Psoas muscle (tissue), 8 donors: ENCODE results near the gene ABCC8. TPM values are rescaled to one million over a fixed set of nuclear protein-coding genes. Genes with fewer than 3 reads are reported as not detected.

ENCODE experiments used
- ATAC-seq, 4 donors: fragments of 200-7000 bp; cut with Tn5 transposase; one replicate each; pipeline ENCODE4 v1.9.1; 2020; ENCODE audit warnings: moderate library complexity in 3 of 4, mild to moderate bottlenecking in 2 of 4
- DNase-seq, 2 donors: peaks; one replicate each; pipeline ENCODE4 v3.0.0-alpha.2; 2020
- H3K27ac ChIP-seq: fragments of 200-600 bp; one replicate; pipeline ENCODE4 v1.8.0; 2022
- H3K27me3 ChIP-seq, 3 donors: fragments of 200-600 bp in 1 of 3; one replicate each; pipeline versions ENCODE4 v1.6.1 to v1.8.0; 2013 to 2022; ENCODE audit warnings: low read length in 2 of 3, mild to moderate bottlenecking in 2 of 3, moderate library complexity in 1 of 3; ENCODE audit not compliant: insufficient read depth in 3 of 3
- H3K36me3 ChIP-seq, 2 donors: fragments of 200-600 bp in 1 of 2; one replicate each; pipeline versions ENCODE4 v1.6.1 to v1.8.0; 2013 to 2022; ENCODE audit warnings: low read depth in 1 of 2, mild to moderate bottlenecking in 1 of 2, moderate library complexity in 1 of 2; ENCODE audit not compliant: insufficient read depth in 1 of 2
- H3K4me1 ChIP-seq: fragments of 200-600 bp; one replicate; pipeline ENCODE4 v1.8.0; 2022
- H3K4me3 ChIP-seq: fragments of 200-600 bp; one replicate; pipeline ENCODE4 v1.8.0; 2022; ENCODE audit warnings: mild to moderate bottlenecking
- H3K9me3 ChIP-seq: fragments of 200-600 bp; one replicate; pipeline ENCODE4 v1.8.0; 2022
- CTCF ChIP-seq: fragments of 200-600 bp; IDR thresholded peaks from one replicate; pipeline ENCODE4 v1.8.0; 2022; ENCODE audit warnings: antibody characterized with exemption
- WGBS, 3 donors: extraction: QIAGEN DNeasy Blood & Tissue Kit; methylation state at CpG; one replicate each; pipeline versions ENCODE4 v1.1.6 to v1.1.7; 2013; 5-methylcytosine and 5-hydroxymethylcytosine counted together
- intact Hi-C, 2 donors: fragments of 100-400 bp; cut with DNase I; formaldehyde crosslinking; loops; one replicate each; pipeline versions ENCODE4 v1.11.0 to v1.14.2; 2022
- polyA plus RNA-seq, 3 donors: library from polyadenylated mRNA; stranded (reverse); fragments of 200-250 nt; gene quantifications; one replicate each; pipeline ENCODE4 v1.2.3, GENCODE V29; 2013
- total RNA-seq, 4 donors: library from RNA; stranded (reverse); fragmentation: NEBNext Ultra II Directional in 2 of 4; extraction: Animal tissue kit (Norgen Biotek cat#: 25700) in 2 of 4; gene quantifications; one replicate each; pipeline versions ENCODE4 v1.2.1 to v1.2.4, GENCODE V29; 2021 to 2023
- donor health status: healthy with polysubstance abuse.
- donor health status: DM: no; HTN: no; CAD: no; lungs with moderate emphysema.
- donor health status: Bipolar disorder and iron deficiency.
- donor health status: healthy.
- donor health status: DM: yes; HTN: yes; CAD: no.
- donor health status: DM: no; HTN: no; CAD: no.
- donor health status: DM: no; HTN: no; CAD: no.
- donor health status: DM: yes; HTN: yes; CAD: no.

The ABCC8 gene
- total and polyA plus RNA-seq, 7 donors = 0.26 to 3.5 (median 0.75) TPM

DNA sequence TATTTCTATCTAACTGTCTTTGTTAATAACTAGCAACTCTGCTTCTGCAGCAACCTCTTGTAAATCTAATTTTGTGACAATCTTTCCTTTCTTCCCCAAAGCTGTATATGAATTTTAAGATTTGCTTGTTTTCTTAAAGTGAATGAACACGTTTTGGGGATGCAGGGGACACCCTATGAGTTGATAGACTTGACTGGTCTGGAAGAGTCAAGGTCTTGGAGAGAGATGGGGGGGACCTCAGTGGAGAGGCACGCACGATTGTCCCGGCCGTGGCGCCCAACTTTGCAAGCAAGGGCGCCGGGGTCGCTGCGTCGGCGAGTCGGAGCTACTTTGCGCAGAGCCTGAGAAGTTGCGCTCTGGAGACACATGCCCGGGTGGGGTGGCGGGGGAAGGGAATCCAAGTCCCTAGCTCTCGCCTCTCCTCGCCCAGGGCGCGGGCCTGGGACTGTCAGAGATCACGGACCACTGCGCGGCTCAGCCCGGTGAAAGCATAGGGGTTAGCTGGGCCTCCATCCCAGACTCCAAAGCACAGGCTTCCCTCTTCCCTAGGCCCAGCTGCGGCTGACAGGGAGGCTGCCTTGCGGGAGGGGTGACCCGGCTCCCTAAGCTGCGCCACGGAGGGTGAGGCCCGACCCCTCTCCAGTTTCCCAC is 854 bp downstream of the ABCC8 start:
- Histone ChIP-seq H3K4me1 (no peaks in the 10 kb centered on the region), H3K36me3 (no peaks in the 10 kb centered on the region), H3K4me3 (peak overlapping the region; percentile 68), H3K9me3 (no peaks in the 10 kb centered on the region), H3K27me3 (peaks cover 0 to 30% (median 7%) of the 10 kb centered on the region in 3 donors), H3K27ac (no peak overlapping the region)
- TF ChIP-seq CTCF = no peak
- DNase-seq = no peak
- WGBS, 3 donors = 17 to 30% (median 21%) methylated on average over 30 to 31 of the region's 31 CpGs
- peak in 3 of 4 donors; percentile 1 to 11 (median 7) for ATAC-seq
- intact Hi-C loops = no loop called here

DNA sequence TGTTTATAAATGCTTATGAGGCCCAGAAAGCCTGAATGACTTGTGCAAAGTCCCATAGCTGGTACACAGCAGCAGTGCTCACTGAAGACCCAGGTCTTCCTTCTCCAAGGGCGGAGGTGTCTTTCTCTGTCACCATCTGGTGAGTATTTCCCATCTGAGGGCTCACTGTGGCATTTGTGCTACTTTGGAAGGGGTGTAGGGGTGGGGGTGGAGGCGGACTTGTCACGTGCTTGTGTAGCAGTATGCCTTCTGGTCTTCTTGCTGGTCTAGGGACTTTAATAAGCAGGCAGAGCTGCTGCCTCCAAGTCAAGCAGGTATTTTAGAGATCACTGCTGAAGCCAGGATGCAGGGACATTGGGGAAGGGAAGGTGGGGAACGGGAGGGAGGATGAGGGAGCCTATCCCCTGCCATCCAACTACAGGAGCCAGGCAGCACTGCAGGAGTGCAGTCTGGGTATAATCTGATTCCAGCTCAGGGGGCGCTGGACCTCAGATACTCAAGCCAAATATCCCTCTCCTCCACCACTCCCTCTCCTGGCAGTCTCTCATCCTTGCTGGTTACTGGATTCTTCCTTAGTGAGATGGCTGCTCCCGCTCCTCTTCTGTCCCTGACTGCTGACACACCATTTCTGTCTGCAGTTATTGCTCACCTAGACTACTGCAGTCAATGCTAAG is 3.4 kb downstream of the ABCC8 start:
- WGBS, 3 donors = 62 to 74% (median 66%) methylated on average over 6 of the region's 6 CpGs
- no peaks in the 10 kb centered on the region for H3K4me1 ChIP-seq
- H3K27ac ChIP-seq = no peak overlapping the region
- DNase-seq (no peak), ATAC-seq (no peak)
- intact Hi-C loops = loop anchor here in 1 of 2 donors (5.0 kb wide), 2 partner anchors 41 to 91 kb away; no protein-coding TSS in a partner anchor
- no peaks in the 10 kb centered on the region for H3K9me3 ChIP-seq
- H3K27me3 ChIP-seq = peaks cover 0 to 30% (median 7%) of the 10 kb centered on the region in 3 donors
- no peak for TF ChIP-seq CTCF
- no peak overlapping the region for H3K4me3 ChIP-seq
- H3K36me3 ChIP-seq = no peaks in the 10 kb centered on the region

DNA sequence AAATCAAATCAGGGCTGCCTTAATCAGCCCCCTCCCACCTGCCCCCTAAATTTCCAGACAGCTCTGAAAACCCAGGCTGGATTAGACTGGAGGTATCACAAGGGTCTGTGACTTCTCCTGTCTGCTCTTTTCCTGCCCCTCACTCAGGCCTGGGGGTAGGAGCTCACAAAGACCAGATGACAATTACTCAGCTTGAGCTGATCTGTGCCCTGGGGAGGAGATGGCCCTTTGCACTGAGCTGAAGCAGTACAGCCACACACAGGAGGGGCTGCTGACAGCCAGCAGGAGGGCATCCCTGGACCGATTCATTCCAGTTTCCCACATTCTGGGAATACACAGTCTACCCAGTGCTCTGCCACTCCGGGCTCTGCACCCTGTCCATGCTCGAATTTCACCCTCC is 4.2 kb downstream of the ABCC8 start:
- no peaks in the 10 kb centered on the region for H3K9me3 ChIP-seq
- no peak overlapping the region for H3K27ac ChIP-seq
- intact Hi-C loops = loop anchor here in 1 of 2 donors (5.0 kb wide), 2 partner anchors 40 to 90 kb away; no protein-coding TSS in a partner anchor
- TF ChIP-seq CTCF = no peak
- no peak for DNase-seq
- WGBS, 3 donors = 50 to 60% (median 53%) methylated on average over 3 of the region's 3 CpGs
- no peak for ATAC-seq
- no peak overlapping the region for H3K4me3 ChIP-seq
- no peaks in the 10 kb centered on the region for H3K4me1 ChIP-seq
- H3K36me3 ChIP-seq = no peaks in the 10 kb centered on the region
- peaks cover 0 to 23% (median 7%) of the 10 kb centered on the region in 3 donors for H3K27me3 ChIP-seq

DNA sequence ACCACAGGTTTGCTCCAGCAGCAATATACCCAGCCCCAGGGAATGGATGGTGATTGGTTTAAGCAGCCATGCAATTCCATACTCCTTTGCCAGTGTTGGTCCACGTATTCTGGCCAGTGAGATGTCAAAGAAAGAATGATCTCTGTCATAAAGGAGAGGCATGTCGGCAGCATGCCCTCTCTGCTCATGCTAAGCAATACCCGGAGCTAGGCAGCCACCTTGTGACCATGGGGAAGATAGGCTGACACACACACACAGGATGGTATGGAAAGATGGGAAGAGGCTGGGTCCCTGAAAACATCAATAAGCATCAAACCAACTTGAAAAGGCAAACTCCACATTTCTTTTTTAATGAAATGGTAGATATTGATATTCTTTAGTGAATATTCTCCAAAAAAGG is 5.1 kb downstream of the ABCC8 start:
- WGBS, 3 donors = 45 to 86% (median 47%) methylated on average over 3 of the region's 3 CpGs
- H3K27me3 ChIP-seq = peaks cover 0 to 14% (median 5%) of the 10 kb centered on the region in 3 donors
- H3K4me3 ChIP-seq = no peak overlapping the region
- peak; percentile 91 to 96 (median 94) for ATAC-seq
- DNase-seq = peak; percentile 29 to 69
- H3K9me3 ChIP-seq = no peaks in the 10 kb centered on the region
- H3K4me1 ChIP-seq = no peaks in the 10 kb centered on the region
- H3K27ac ChIP-seq = no peak overlapping the region
- intact Hi-C loops = loop anchor here (1.0 to 5.0 kb wide), 4 partner anchors 39 to 89 kb away; no protein-coding TSS in a partner anchor
- peak; percentile 47 for TF ChIP-seq CTCF
- no peaks in the 10 kb centered on the region for H3K36me3 ChIP-seq
